OCI-LY7 (cell line): ENCODE results near the gene MOCS3. TPM values are rescaled to one million over a fixed set of nuclear protein-coding genes. Genes with fewer than 3 reads are reported as not detected.
A peak's percentile ranks its signal among the peaks of the same experiment; 100 is the strongest.

Experiments used
- BruUV-seq: library from RNA; stranded (reverse); fragments of 400-500 nt; replicated peaks from 2 replicates; lab custom pipeline; 2021; lab: Mats Ljungman, UMichigan
- CTCF ChIA-PET: fragments of 300-600 bp; sonication (Branson Sonifier 250); formaldehyde crosslinking; loops from one replicate; lab custom pipeline; 2022; ENCODE audit warnings: antibody characterized with exemption; ENCODE audit not compliant: unreplicated experiment; lab: Charles Lee
- POLR2A ChIA-PET: fragments of 300-600 bp; sonication (Branson Sonifier 250); formaldehyde crosslinking; loops from one replicate; lab custom pipeline; 2022; ENCODE audit warnings: antibody characterized with exemption; lab: Charles Lee
- DNase-seq: peaks from one replicate; pipeline ENCODE4 v3.0.0-alpha.2; 2015; ENCODE audit warnings: low spot score
- H2AFZ ChIP-seq: fragments of 200-600 bp; sonication (generic), shearing (Covaris generic); 2 replicates; pipeline ENCODE4 v1.6.1; 2014; ENCODE audit warnings: mild to moderate bottlenecking, antibody characterized with exemption, low read length, moderate library complexity
- H3K27ac ChIP-seq: fragments of 200-600 bp; sonication (generic); 2 replicates; pipeline ENCODE4 v1.5.1; 2014; ENCODE audit warnings: mixed run types, low read depth, mild to moderate bottlenecking, moderate library complexity, low read length, inconsistent platforms; ENCODE audit not compliant: poor library complexity, severe bottlenecking
- H3K36me3 ChIP-seq: fragments of 200-600 bp; sonication (generic); 2 replicates; pipeline ENCODE4 v1.6.1; 2014; ENCODE audit warnings: mild to moderate bottlenecking, antibody characterized with exemption, low read length, moderate library complexity, mixed read lengths; ENCODE audit not compliant: insufficient read depth
- H3K4me1 ChIP-seq: fragments of 200-600 bp; sonication (generic); 2 replicates; pipeline ENCODE4 v1.5.1; 2014; ENCODE audit warnings: mild to moderate bottlenecking, low read length; ENCODE audit not compliant: insufficient read depth, poor library complexity, severe bottlenecking
- H3K4me2 ChIP-seq: fragments of 200-600 bp; sonication (generic); 2 replicates; pipeline ENCODE4 v1.6.1; 2014; ENCODE audit warnings: mild to moderate bottlenecking, low read length
- H3K4me3 ChIP-seq: fragments of 200-600 bp; sonication (generic); 2 replicates; pipeline ENCODE4 v1.5.1; 2014; ENCODE audit warnings: mild to moderate bottlenecking, low read depth, low read length; ENCODE audit not compliant: poor library complexity, severe bottlenecking
- H3K79me2 ChIP-seq: fragments of 200-600 bp; sonication (generic); 2 replicates; pipeline ENCODE4 v1.6.1; 2016; ENCODE audit warnings: low read depth, mild to moderate bottlenecking, low read length, moderate library complexity, mixed read lengths; ENCODE audit not compliant: insufficient read depth
- H3K9me2 ChIP-seq: fragments of 200-600 bp; sonication (generic); 2 replicates; pipeline ENCODE4 v1.6.1; 2016; ENCODE audit warnings: mild to moderate bottlenecking, low read length, mixed read lengths; ENCODE audit not compliant: insufficient read depth
- H3K9me3 ChIP-seq: fragments of 200-600 bp; sonication (generic); 2 replicates; pipeline ENCODE4 v1.6.1; 2014; ENCODE audit warnings: mild to moderate bottlenecking, mixed run types, low read length, mixed read lengths
- H4K20me1 ChIP-seq: fragments of 200-600 bp; sonication (generic); 2 replicates; pipeline ENCODE4 v1.6.1; 2014; ENCODE audit warnings: mild to moderate bottlenecking, antibody characterized with exemption, low read length, moderate library complexity, mixed read lengths; ENCODE audit not compliant: insufficient read depth
- CTCF ChIP-seq: fragments of 200-600 bp; sonication (generic); conservative IDR thresholded peaks from 2 replicates; pipeline ENCODE4 v1.5.1; 2014; ENCODE audit warnings: mild to moderate bottlenecking, antibody characterized with exemption, low read length, moderate library complexity, mixed read lengths
- EZH2phosphoT487 ChIP-seq: fragments of 200-600 bp; sonication (generic); IDR thresholded peaks from 2 replicates; pipeline ENCODE4 v1.6.1; 2018; ENCODE audit warnings: low read depth, borderline replicate concordance, mild to moderate bottlenecking, mixed run types, antibody characterized with exemption, low read length, moderate library complexity, mixed read lengths
- intact Hi-C: fragments of 100-400 bp; cut with micrococcal nuclease; formaldehyde crosslinking; loops from one replicate; pipeline ENCODE4 v1.10.0; 2022; ENCODE audit not compliant: unreplicated experiment
- total RNA-seq, 2 experiments: library from RNA; depleted of rRNA in 1 of 2; stranded (reverse); fragments of >200 nt in 1 of 2; shearing (Covaris generic) in 1 of 2; gene quantifications; 2 replicates each; pipeline ENCODE4 v1.2.3, GENCODE V29; 2014 to 2022

The MOCS3 gene
- total RNA-seq, 2 experiments from 2014 or later: 5.8 to 7.7 TPM

- no peak overlapping the region for H2AFZ ChIP-seq
- ChIA-PET POLR2A (interaction anchor here (0.6 kb wide), 1 partner anchor 128 kb away, joined by 7 read pairs; no protein-coding TSS in a partner anchor), CTCF (interaction anchor here (1.6 kb wide), 1 partner anchor 10 kb away, joined by 3 read pairs; no protein-coding TSS in a partner anchor)
- no TSS peak for BruUV-seq
- no peaks in the 10 kb centered on the region for H3K9me3 ChIP-seq
- H3K9me2 ChIP-seq: no peaks in the 10 kb centered on the region
- no peak for DNase-seq
- intact Hi-C loops: no loop called here
- H3K36me3 ChIP-seq: peaks cover 96% of the 10 kb centered on the region
- peak overlapping the region; percentile 22 for H3K4me2 ChIP-seq
- H3K4me3 ChIP-seq: no peak overlapping the region
- H3K79me2 ChIP-seq: peaks cover 99% of the 10 kb centered on the region
- H3K4me1 ChIP-seq: peaks cover 94% of the 10 kb centered on the region
- H3K27ac ChIP-seq: peak overlapping the region; percentile 8
- TF ChIP-seq EZH2phosphoT487 (no peak), CTCF (no peak)
- H4K20me1 ChIP-seq: peaks cover 82% of the 10 kb centered on the region
These were observed 36.7 kb upstream of the MOCS3 start for GRCh38 chr20:50921803-50922501.

- H3K27ac ChIP-seq: no peak overlapping the region
- peaks cover 75% of the 10 kb centered on the region for H4K20me1 ChIP-seq
- intact Hi-C loops: no loop called here
- H3K4me1 ChIP-seq: peaks cover 92% of the 10 kb centered on the region
- ChIA-PET CTCF (no interaction called here), POLR2A (interaction anchor here (0.9 to 1.6 kb wide), 2 partner anchors 10 to 140 kb away, joined by 3 to 6 read pairs; no protein-coding TSS in a partner anchor)
- no peak for TF ChIP-seq EZH2phosphoT487
- H3K4me3 ChIP-seq: no peak overlapping the region
- no peak overlapping the region for H2AFZ ChIP-seq
- no TSS peak for BruUV-seq
- no peak for DNase-seq
- H3K9me3 ChIP-seq: no peaks in the 10 kb centered on the region
- peak overlapping the region; percentile 8; the same call in 1 of the 2 replicates for H3K4me2 ChIP-seq
- H3K36me3 ChIP-seq: peaks cover 98% of the 10 kb centered on the region
- peaks cover 99% of the 10 kb centered on the region for H3K79me2 ChIP-seq
- no peaks in the 10 kb centered on the region for H3K9me2 ChIP-seq
These were observed 34.2 kb upstream of the MOCS3 start for GRCh38 chr20:50924261-50924920.

GRCh38 chr20:50926530-50926929 is 32.1 kb upstream of the MOCS3 start:
- TF ChIP-seq CTCF: no peak
- no peak for TF ChIP-seq EZH2phosphoT487
- BruUV-seq: no TSS peak
- no peak overlapping the region for H3K4me3 ChIP-seq
- no peaks in the 10 kb centered on the region for H3K9me3 ChIP-seq
- no peaks in the 10 kb centered on the region for H3K9me2 ChIP-seq
- H3K79me2 ChIP-seq: peaks cover 89% of the 10 kb centered on the region
- H3K4me2 ChIP-seq: peak overlapping the region; percentile 42
- H2AFZ ChIP-seq: no peak overlapping the region
- intact Hi-C loops: no loop called here
- H3K4me1 ChIP-seq: peaks cover 76% of the 10 kb centered on the region
- H3K27ac ChIP-seq: no peak overlapping the region
- ChIA-PET POLR2A (interaction anchor here (0.6 to 1.6 kb wide), 5 partner anchors 10 to 670 kb away, joined by 3 to 5 read pairs (median 3); partner anchors contain the start of gene BCAS4), CTCF (no interaction called here)
- peaks cover 86% of the 10 kb centered on the region for H3K36me3 ChIP-seq
- H4K20me1 ChIP-seq: peaks cover 59% of the 10 kb centered on the region
- DNase-seq: no peak
